ENCODE measurements around the gene ZBTB7C.

Gene ZBTB7C

GRCh38 chr18:48417985-48418384, 8.8 kb upstream of the ZBTB7C start:
- DNase-seq (no peak), ATAC-seq (ENCODE audit: insufficient read depth, low read depth) (no peak)
- Histone ChIP-seq H3K27me3 (ENCODE audit: insufficient read depth, low read length, poor library complexity) (peaks cover 29% of the 10 kb centered on the region), H3K4me2 (ENCODE audit: insufficient read depth, low read length) (no peak overlapping the region), H3K4me1 (ENCODE audit: insufficient read depth, low read length) (no peaks in the 10 kb centered on the region), H3K9ac (ENCODE audit: low read depth, low read length) (no peak overlapping the region), H3K9me3 (ENCODE audit: insufficient read depth, low read length, severe bottlenecking) (no peaks in the 10 kb centered on the region), H2AFZ (ENCODE audit: low read depth, low read length) (no peak overlapping the region), H4K20me1 (ENCODE audit: insufficient read depth, low read length) (no peaks in the 10 kb centered on the region), H3K79me2 (ENCODE audit: insufficient read depth, low read length) (no peaks in the 10 kb centered on the region), H3K27ac (ENCODE audit: low read length) (no peak overlapping the region), H3K36me3 (ENCODE audit: insufficient read depth, low read length) (no peaks in the 10 kb centered on the region), H3K4me3 (ENCODE audit: low read depth in 1 of 2, low read length in 2 of 2) (no peak overlapping the region)
- TF ChIP-seq CTCF (IDR thresholded peaks at IDR 0.05; ENCODE audit: borderline replicate concordance, extremely low read depth, low read length, poor library complexity, severe bottlenecking) (no peak), EZH2 (IDR thresholded peaks at IDR 0.05; ENCODE audit: borderline replicate concordance, low read depth, low read length, severe bottlenecking) (no peak)

GRCh38 chr18:48413342-48413741, 4.2 kb upstream of the ZBTB7C start:
- no peak for ATAC-seq (ENCODE audit: insufficient read depth, low read depth)
- Histone ChIP-seq H3K4me2 (ENCODE audit: insufficient read depth, low read length) (no peak overlapping the region), H2AFZ (ENCODE audit: low read depth, low read length) (no peak overlapping the region), H3K27ac (ENCODE audit: low read length) (no peak overlapping the region), H3K79me2 (ENCODE audit: insufficient read depth, low read length) (no peaks in the 10 kb centered on the region), H3K9ac (ENCODE audit: low read depth, low read length) (no peak overlapping the region), H3K36me3 (ENCODE audit: insufficient read depth, low read length) (no peaks in the 10 kb centered on the region), H4K20me1 (ENCODE audit: insufficient read depth, low read length) (no peaks in the 10 kb centered on the region; the same call in 1 of the 2 replicates), H3K9me3 (ENCODE audit: insufficient read depth, low read length, severe bottlenecking) (no peaks in the 10 kb centered on the region), H3K4me1 (ENCODE audit: insufficient read depth, low read length) (no peaks in the 10 kb centered on the region), H3K4me3 (ENCODE audit: low read depth in 1 of 2, low read length in 2 of 2) (no peak overlapping the region), H3K27me3 (ENCODE audit: insufficient read depth, low read length, poor library complexity) (peaks cover 24% of the 10 kb centered on the region)
- no peak for DNase-seq
- no peak for TF ChIP-seq EZH2 (IDR thresholded peaks at IDR 0.05; ENCODE audit: borderline replicate concordance, low read depth, low read length, severe bottlenecking)
- TF ChIP-seq CTCF (IDR thresholded peaks at IDR 0.05; ENCODE audit: borderline replicate concordance, extremely low read depth, low read length, poor library complexity, severe bottlenecking), result no peak

GRCh38 chr18:48412339-48412929, 3.3 kb upstream of the ZBTB7C start:
- TF ChIP-seq EZH2 (IDR thresholded peaks at IDR 0.05; ENCODE audit: borderline replicate concordance, low read depth, low read length, severe bottlenecking) (no peak), CTCF (IDR thresholded peaks at IDR 0.05; ENCODE audit: borderline replicate concordance, extremely low read depth, low read length, poor library complexity, severe bottlenecking) (peak; percentile 70)
- DNase-seq (peak; percentile 17), ATAC-seq (ENCODE audit: insufficient read depth, low read depth) (peak; percentile 72)
- Histone ChIP-seq H2AFZ (ENCODE audit: low read depth, low read length) (no peak overlapping the region), H3K27ac (ENCODE audit: low read length) (no peak overlapping the region), H3K36me3 (ENCODE audit: insufficient read depth, low read length) (no peaks in the 10 kb centered on the region), H3K79me2 (ENCODE audit: insufficient read depth, low read length) (no peaks in the 10 kb centered on the region), H4K20me1 (ENCODE audit: insufficient read depth, low read length) (no peaks in the 10 kb centered on the region; the same call in 1 of the 2 replicates), H3K4me1 (ENCODE audit: insufficient read depth, low read length) (no peaks in the 10 kb centered on the region), H3K4me3 (ENCODE audit: low read depth in 1 of 2, low read length in 2 of 2) (no peak overlapping the region), H3K9ac (ENCODE audit: low read depth, low read length) (no peak overlapping the region), H3K9me3 (ENCODE audit: insufficient read depth, low read length, severe bottlenecking) (no peaks in the 10 kb centered on the region), H3K4me2 (ENCODE audit: insufficient read depth, low read length) (no peak overlapping the region), H3K27me3 (ENCODE audit: insufficient read depth, low read length, poor library complexity) (peaks cover 20% of the 10 kb centered on the region)
